CD4-positive, alpha-beta T cell treated with Interleukin-17A for 1 hour (primary cell): Measurements from ENCODE around the gene PLXDC1.

ENCODE experiments used
- DNase-seq: peaks from one replicate; pipeline ENCODE4 v3.0.0-alpha.2; 2020

Gene PLXDC1

GRCh38 chr17:39151150-39151942 lies at the start of gene PLXDC1:
Gene PLXDC1 (minus strand): TSS chr17:39151637. CDS start chr17:39151437, 200 bp downstream.
- no peak for DNase-seq

GRCh38 chr17:39200957-39201510 lies 49.6 kb upstream of the PLXDC1 start:
- DNase-seq = no peak

- DNase-seq = no peak
Observed at GRCh38 chr17:39200070-39200879, 48.8 kb upstream of the PLXDC1 start, which contains the start of gene RPL19. Gene RPL19 (plus strand): TSS chr17:39200283. CDS start chr17:39200345, 62 bp downstream.

GRCh38 chr17:39199820-39200069 lies 48.3 kb upstream of the PLXDC1 start:
- peak; percentile 94 for DNase-seq

GRCh38 chr17:39198186-39198566 lies 46.7 kb upstream of the PLXDC1 start:
- DNase-seq = no peak

GRCh38 chr17:39197380-39198185 lies 46.1 kb upstream of the PLXDC1 start, which contains the start of gene CACNB1:
Gene CACNB1 (minus strand): TSS chr17:39197669. CDS start chr17:39197495, 174 bp downstream.
- DNase-seq = peak; percentile 72

GRCh38 chr17:39196808-39197291 lies 45.4 kb upstream of the PLXDC1 start:
- DNase-seq = peak; percentile 32

GRCh38 chr17:39196241-39196807 lies 44.9 kb upstream of the PLXDC1 start:
- no peak for DNase-seq

GRCh38 chr17:39195568-39196160 lies 44.2 kb upstream of the PLXDC1 start:
- peak; percentile 50 for DNase-seq

GRCh38 chr17:39194985-39195524 lies 43.6 kb upstream of the PLXDC1 start:
- no peak for DNase-seq

GRCh38 chr17:39194089-39194984 lies 42.9 kb upstream of the PLXDC1 start:
- no peak for DNase-seq

GRCh38 chr17:39193346-39193745 lies 41.9 kb upstream of the PLXDC1 start:
- DNase-seq = no peak

GRCh38 chr17:39192901-39193300 lies 41.5 kb upstream of the PLXDC1 start:
- no peak for DNase-seq

GRCh38 chr17:39191750-39192510 lies 40.5 kb upstream of the PLXDC1 start:
- no peak for DNase-seq

- no peak for DNase-seq
Observed at GRCh38 chr17:39187152-39187830, 35.9 kb upstream of the PLXDC1 start.

- no peak for DNase-seq
Observed at GRCh38 chr17:39186481-39187002, 35.1 kb upstream of the PLXDC1 start.

- no peak for DNase-seq
Observed at GRCh38 chr17:39183720-39184119, 32.3 kb upstream of the PLXDC1 start.

- DNase-seq = no peak
Observed at GRCh38 chr17:39183045-39183444, 31.6 kb upstream of the PLXDC1 start.

- no peak for DNase-seq
Observed at GRCh38 chr17:39181303-39181702, 29.9 kb upstream of the PLXDC1 start.
